CD4-positive, alpha-beta memory T cell (primary cell): Measurements from ENCODE around the gene PLOD1. TPM values are rescaled to one million over a fixed set of nuclear protein-coding genes. Genes with fewer than 3 reads are reported as not detected.
"Not testable (repeated sequence)": the region's sequence is repeated elsewhere in the genome, so short reads cannot be mapped to it uniquely, and the experiment has no call there.

Experiments
- CTCF ChIA-PET: fragments of 350-600 bp; sonication (Branson Sonifier 250); formaldehyde crosslinking; loops from one replicate; lab custom pipeline; 2021; ENCODE audit warnings: inconsistent platforms; ENCODE audit not compliant: partially characterized antibody; lab: Charles Lee
- POLR2A ChIA-PET: fragments of 350-600 bp; sonication (Branson Sonifier 250); formaldehyde crosslinking; loops from one replicate; lab custom pipeline; 2021; ENCODE audit not compliant: partially characterized antibody; lab: Charles Lee
- DNase-seq, 5 donors: peaks; one replicate each; pipeline versions ENCODE4 v3.0.0 to v3.0.0-alpha.2; 2020 to 2022; ENCODE audit warnings: mixed read lengths in 1 of 5
- H3K27ac ChIP-seq: one replicate; pipeline ENCODE4 v1.7.0; 2013; ENCODE audit warnings: low read depth, low read length
- H3K27me3 ChIP-seq: 2 replicates; pipeline ENCODE4 v1.7.0; 2013; ENCODE audit warnings: mild to moderate bottlenecking, low read length, moderate library complexity; ENCODE audit not compliant: insufficient read depth
- H3K36me3 ChIP-seq: 2 replicates; pipeline ENCODE4 v1.7.0; 2013; ENCODE audit warnings: mild to moderate bottlenecking, low read length, moderate library complexity; ENCODE audit not compliant: insufficient read depth
- H3K4me1 ChIP-seq: 2 replicates; pipeline ENCODE4 v1.7.0; 2013; ENCODE audit warnings: mild to moderate bottlenecking, low read length, moderate library complexity; ENCODE audit not compliant: insufficient read depth
- H3K4me3 ChIP-seq, 2 donors: one replicate each; pipeline ENCODE4 v1.7.0; 2013; ENCODE audit warnings: low read length in 2 of 2, mild to moderate bottlenecking in 1 of 2
- H3K9me3 ChIP-seq, 2 donors: one replicate each; pipeline ENCODE4 v1.7.0; 2013; ENCODE audit warnings: low read length in 2 of 2, control low read depth in 1 of 2; ENCODE audit not compliant: control insufficient read depth in 1 of 2
- H3K27ac Mint-ChIP-seq, 7 donors: one replicate each; pipeline ENCODE4 v1.8.0; 2020 to 2021; ENCODE audit warnings: mixed read lengths in 7 of 7, mild to moderate bottlenecking in 6 of 7, inconsistent platforms in 3 of 7, moderate library complexity in 3 of 7
- H3K27me3 Mint-ChIP-seq, 2 donors: one replicate each; pipeline ENCODE4 v1.8.0; 2020 to 2021; ENCODE audit warnings: mixed read lengths in 2 of 2
- H3K36me3 Mint-ChIP-seq, 2 donors: one replicate each; pipeline ENCODE4 v1.8.0; 2020 to 2021; ENCODE audit warnings: mixed read lengths in 2 of 2, inconsistent platforms in 1 of 2, mild to moderate bottlenecking in 1 of 2
- H3K4me1 Mint-ChIP-seq, 4 donors: one replicate each; pipeline ENCODE4 v1.8.0; 2020 to 2021; ENCODE audit warnings: mixed read lengths in 4 of 4, mild to moderate bottlenecking in 1 of 4
- H3K4me3 Mint-ChIP-seq, 8 donors: one replicate each; pipeline ENCODE4 v1.8.0; 2020 to 2021; ENCODE audit warnings: mixed read lengths in 8 of 8, mild to moderate bottlenecking in 7 of 8, moderate library complexity in 6 of 8, inconsistent platforms in 3 of 8
- H3K9me3 Mint-ChIP-seq, 8 donors: one replicate each; pipeline ENCODE4 v1.8.0; 2020 to 2021; ENCODE audit warnings: mixed read lengths in 8 of 8, mild to moderate bottlenecking in 5 of 8, inconsistent platforms in 3 of 8, moderate library complexity in 1 of 8
- intact Hi-C: fragments of 100-400 bp; cut with micrococcal nuclease; formaldehyde crosslinking; loops from one replicate; pipeline ENCODE4 v1.15.1; 2023
- polyA plus RNA-seq, 2 donors: library from polyadenylated mRNA; unstranded; fragments of 300-500 nt; fragmentation: Illumina TruSeq; gene quantifications; one replicate each; pipeline ENCODE4 v1.2.3, GENCODE V29; 2021
- total RNA-seq, 2 experiments: library from RNA; stranded (reverse); gene quantifications; one replicate each; pipeline ENCODE4 v1.2.3, GENCODE V29; 2021

PLOD1 gene
- total and polyA plus RNA-seq, 4 experiments from 2014 or later: 2.5 to 3.6 (median 2.8) TPM

DNA sequence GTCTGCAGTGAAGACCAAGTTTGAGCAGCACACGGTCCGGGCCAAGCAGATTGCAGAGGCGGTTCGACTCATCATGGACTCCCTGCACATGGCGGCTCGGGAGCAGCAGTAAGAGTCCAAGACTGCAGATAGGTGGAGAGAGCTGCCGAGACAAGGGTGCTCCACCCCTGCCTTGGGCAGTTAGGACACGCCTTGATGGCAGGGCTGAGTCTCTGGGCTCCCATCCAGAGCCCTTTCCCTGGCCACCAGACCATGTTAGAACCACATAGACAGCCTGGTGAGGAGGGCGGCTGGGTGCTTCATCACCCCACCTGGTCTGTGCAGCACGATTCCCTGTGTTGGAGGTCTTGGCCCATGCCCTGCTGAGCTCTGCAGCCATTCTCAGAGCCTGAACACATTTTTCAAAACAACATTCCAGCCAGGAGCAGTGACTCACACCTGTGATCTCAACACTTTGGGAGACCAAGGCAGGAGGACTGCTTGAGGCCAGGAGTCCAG lies 67.5 kb downstream of the PLOD1 start:
- Histone ChIP-seq H3K36me3 (peaks cover 70% of the 10 kb centered on the region), H3K4me3 (no peak overlapping the region), H3K27me3 (no peaks in the 10 kb centered on the region), H3K27ac (no peak overlapping the region), H3K9me3 (no peaks in the 10 kb centered on the region), H3K4me1 (no peaks in the 10 kb centered on the region)
- H3K9me3 Mint-ChIP-seq: no peaks in the 10 kb centered on the region
- no peak for DNase-seq
- ChIA-PET POLR2A (interaction anchor here (1.5 kb wide), 1 partner anchor 94 kb away, joined by 3 read pairs; no protein-coding TSS in a partner anchor), CTCF (interaction anchor here (1.2 to 1.9 kb wide), 3 partner anchors 9 to 77 kb away, joined by 3 to 7 read pairs (median 6); partner anchors contain the start of gene MIIP)
- H3K27me3 Mint-ChIP-seq: no peaks in the 10 kb centered on the region
- no peaks in the 10 kb centered on the region for H3K4me1 Mint-ChIP-seq
- intact Hi-C loops: no loop called here
- no peak overlapping the region for H3K4me3 Mint-ChIP-seq
- H3K36me3 Mint-ChIP-seq: peaks cover 49 to 80% of the 10 kb centered on the region in 2 donors
- peak overlapping the region in 3 of 7 donors; percentile 4 to 62 (median 30) for H3K27ac Mint-ChIP-seq

DNA sequence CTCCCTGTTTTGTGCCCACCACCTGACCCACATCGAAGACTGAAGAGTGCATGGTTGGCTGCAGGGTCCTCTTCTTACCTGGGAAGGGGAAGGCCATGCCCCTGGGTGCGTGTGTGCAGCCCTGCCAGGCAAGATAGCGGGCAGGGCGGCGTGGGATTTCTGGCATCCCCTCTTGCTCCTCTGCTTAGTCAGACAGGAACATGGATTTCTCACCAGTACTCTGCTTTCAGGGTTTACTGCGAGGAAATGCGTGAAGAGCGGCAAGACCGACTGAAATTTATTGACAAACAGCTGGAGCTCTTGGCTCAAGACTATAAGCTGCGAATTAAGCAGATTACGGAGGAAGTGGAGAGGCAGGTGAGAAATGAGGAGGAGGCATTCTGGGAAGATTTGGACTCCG lies 69.2 kb downstream of the PLOD1 start:
- no peaks in the 10 kb centered on the region for H3K27me3 Mint-ChIP-seq

DNA sequence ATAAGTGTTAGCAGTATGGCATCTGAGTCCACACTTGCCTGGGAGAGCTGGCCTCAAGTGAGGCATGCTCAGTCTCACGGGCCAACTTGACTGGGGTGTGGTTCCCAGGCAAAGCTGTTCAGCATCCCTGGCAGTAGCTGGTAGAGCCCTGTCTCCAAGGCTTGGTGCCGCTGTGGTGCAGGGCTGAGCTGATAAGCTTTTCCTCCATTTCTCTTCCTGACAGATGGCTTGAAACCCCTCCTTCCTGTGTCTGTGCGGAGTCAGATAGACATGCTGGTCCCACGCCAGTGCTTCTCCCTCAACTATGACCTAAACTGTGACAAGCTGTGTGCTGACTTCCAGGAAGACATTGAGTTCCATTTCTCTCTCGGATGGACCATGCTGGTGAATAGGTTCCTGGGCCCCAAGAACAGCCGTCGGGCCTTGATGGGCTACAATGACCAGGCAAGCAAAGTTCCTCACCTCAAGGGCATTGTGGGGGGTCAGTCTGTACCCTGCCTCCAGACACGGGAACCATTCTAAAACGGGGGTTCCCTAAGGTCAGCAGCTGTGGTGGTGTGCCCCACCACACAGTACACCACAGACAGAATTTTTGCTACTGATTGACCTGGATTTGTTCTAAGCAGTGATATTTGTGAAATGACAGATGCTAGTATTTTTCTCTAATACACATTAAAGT lies 71.1 kb downstream of the PLOD1 start:
- Histone ChIP-seq H3K27ac (no peak overlapping the region), H3K9me3 (no peaks in the 10 kb centered on the region), H3K4me3 (no peak overlapping the region), H3K4me1 (no peaks in the 10 kb centered on the region), H3K27me3 (no peaks in the 10 kb centered on the region), H3K36me3 (peaks cover 68% of the 10 kb centered on the region)
- Mint-ChIP-seq H3K36me3 (peaks cover 48 to 76% of the 10 kb centered on the region in 2 donors), H3K27ac (peak overlapping the region in 1 of 7 donors; percentile 74), H3K9me3 (no peaks in the 10 kb centered on the region), H3K4me1 (no peaks in the 10 kb centered on the region), H3K4me3 (no peak overlapping the region), H3K27me3 (no peaks in the 10 kb centered on the region)
- CTCF ChIA-PET: interaction anchor here (0.5 kb wide), 1 partner anchor 14 kb away, joined by 4 read pairs; the partner anchor contains the start of gene MIIP
- no peak for DNase-seq
- intact Hi-C loops: no loop called here
- POLR2A ChIA-PET: interaction anchor here (0.8 kb wide), 1 partner anchor 98 kb away, joined by 4 read pairs; no protein-coding TSS in a partner anchor

More for the DNA sequence above, 69.2 kb downstream of the PLOD1 start:
- no peak overlapping the region for H3K4me3 ChIP-seq
- H3K27ac Mint-ChIP-seq: no peak overlapping the region
- POLR2A ChIA-PET: no interaction called here
- H3K4me1 Mint-ChIP-seq: no peaks in the 10 kb centered on the region
- H3K4me3 Mint-ChIP-seq: no peak overlapping the region
- no peaks in the 10 kb centered on the region for H3K9me3 Mint-ChIP-seq
- H3K9me3 ChIP-seq: no peaks in the 10 kb centered on the region
- intact Hi-C loops: no loop called here
- CTCF ChIA-PET: no interaction called here
- no peak overlapping the region for H3K27ac ChIP-seq
- H3K4me1 ChIP-seq: no peaks in the 10 kb centered on the region
- H3K27me3 ChIP-seq: no peaks in the 10 kb centered on the region
- peaks cover 67% of the 10 kb centered on the region for H3K36me3 ChIP-seq
- peaks cover 49 to 78% of the 10 kb centered on the region in 2 donors for H3K36me3 Mint-ChIP-seq
- no peak for DNase-seq

DNA sequence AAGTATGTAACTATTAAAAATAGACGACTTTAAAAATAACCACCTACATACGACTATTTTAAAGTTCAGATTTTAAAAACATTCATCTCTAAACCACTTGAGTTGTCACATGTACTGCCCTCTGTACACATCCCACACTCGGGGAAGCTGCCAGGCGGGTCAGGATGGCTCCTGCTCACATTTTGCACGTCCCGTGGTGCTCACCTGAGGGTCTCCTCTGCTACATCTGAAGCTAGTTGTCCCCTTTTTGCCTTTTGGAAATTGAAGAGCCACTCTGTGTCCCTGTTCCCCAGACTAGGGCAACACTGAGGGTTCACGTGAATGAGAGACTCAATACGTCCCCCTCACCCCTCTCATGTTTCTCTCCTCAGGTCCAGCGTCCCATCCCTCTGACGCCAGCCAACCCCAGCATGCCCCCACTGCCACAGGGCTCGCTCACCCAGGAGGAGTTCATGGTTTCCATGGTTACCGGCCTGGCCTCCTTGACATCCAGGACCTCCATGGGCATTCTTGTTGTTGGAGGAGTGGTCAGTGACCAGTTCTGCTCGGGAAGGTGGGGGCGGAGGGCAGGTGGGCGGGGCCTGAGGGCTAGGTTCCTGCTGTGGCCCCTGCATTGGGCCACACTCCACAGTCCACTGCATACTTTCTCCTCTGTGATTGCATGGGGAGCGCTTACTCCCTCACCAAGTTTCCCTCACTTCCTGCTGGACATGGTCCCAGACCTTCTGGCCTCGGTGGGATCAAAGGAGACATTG lies 71.8 kb downstream of the PLOD1 start:
- peaks cover 71% of the 10 kb centered on the region for H3K36me3 ChIP-seq
- ChIA-PET POLR2A (interaction anchor here (0.8 kb wide), 1 partner anchor 99 kb away, joined by 4 read pairs; no protein-coding TSS in a partner anchor), CTCF (interaction anchor here (0.5 kb wide), 1 partner anchor 13 kb away, joined by 4 read pairs; the partner anchor contains the start of gene MIIP)
- no peaks in the 10 kb centered on the region for H3K4me1 ChIP-seq
- Mint-ChIP-seq H3K27me3 (no peaks in the 10 kb centered on the region), H3K27ac (no peak overlapping the region), H3K9me3 (no peaks in the 10 kb centered on the region), H3K36me3 (peaks cover 48 to 80% of the 10 kb centered on the region in 2 donors), H3K4me1 (no peaks in the 10 kb centered on the region), H3K4me3 (no peak overlapping the region)
- H3K27ac ChIP-seq: no peak overlapping the region
- no peak for DNase-seq
- no peaks in the 10 kb centered on the region for H3K27me3 ChIP-seq
- H3K9me3 ChIP-seq: no peaks in the 10 kb centered on the region
- H3K4me3 ChIP-seq: no peak overlapping the region
- intact Hi-C loops: no loop called here

DNA sequence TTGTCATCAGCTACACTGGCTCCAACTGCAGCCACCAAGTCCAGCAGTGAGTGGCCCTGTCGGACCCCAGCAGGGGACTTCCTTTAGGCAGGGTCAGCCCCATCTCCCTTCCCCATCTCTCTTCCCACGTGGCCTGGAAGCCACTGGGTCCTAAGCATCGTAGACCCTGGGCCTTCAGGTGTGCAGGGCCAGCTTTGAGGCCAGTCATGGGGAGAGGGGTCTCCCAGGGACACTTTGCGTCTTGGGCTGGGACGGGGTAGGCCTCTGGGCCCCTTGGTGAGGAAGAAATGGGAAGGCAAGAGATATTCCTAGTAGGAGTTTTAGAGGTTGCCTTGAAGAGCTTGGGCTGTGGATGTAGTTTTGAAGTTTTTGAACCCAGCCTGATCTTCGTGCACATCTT lies 72.7 kb downstream of the PLOD1 start:
- Histone ChIP-seq H3K4me3 (no peak overlapping the region), H3K9me3 (no peaks in the 10 kb centered on the region), H3K27ac (no peak overlapping the region), H3K36me3 (peaks cover 71% of the 10 kb centered on the region), H3K4me1 (no peaks in the 10 kb centered on the region), H3K27me3 (no peaks in the 10 kb centered on the region)
- POLR2A ChIA-PET: no interaction called here
- DNase-seq: no peak
- intact Hi-C loops: no loop called here
- Mint-ChIP-seq H3K9me3 (no peaks in the 10 kb centered on the region), H3K27ac (peak overlapping the region in 2 of 7 donors; percentile 16 to 38), H3K36me3 (peaks cover 47 to 80% of the 10 kb centered on the region in 2 donors), H3K4me3 (no peak overlapping the region), H3K27me3 (no peaks in the 10 kb centered on the region), H3K4me1 (no peaks in the 10 kb centered on the region)
- CTCF ChIA-PET: no interaction called here

DNA sequence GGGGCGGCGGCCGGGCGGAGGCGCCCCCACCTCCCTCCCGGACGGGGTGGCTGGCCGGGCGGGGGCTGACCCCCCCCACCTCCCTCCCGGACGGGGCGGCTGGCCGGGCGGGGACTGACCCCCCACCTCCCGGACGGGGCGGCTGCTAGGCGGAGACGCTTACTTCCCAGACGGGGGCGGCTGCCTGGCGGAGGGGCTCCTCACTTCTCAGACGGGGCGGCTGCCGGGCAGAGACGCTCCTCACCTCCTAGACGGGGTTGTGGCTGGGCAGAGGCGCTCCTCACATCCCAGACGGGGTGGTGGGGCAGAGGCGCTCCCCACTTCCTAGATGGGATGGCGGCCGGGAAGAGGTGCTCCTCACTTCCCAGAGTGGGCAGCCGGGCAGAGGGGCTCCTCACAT lies 73.8 kb downstream of the PLOD1 start:
- H3K4me1 ChIP-seq, POLR2A ChIA-PET, H3K9me3 ChIP-seq, H3K27me3 ChIP-seq, H3K4me3 ChIP-seq, CTCF ChIA-PET, H3K4me3 Mint-ChIP-seq, DNase-seq, H3K4me1 Mint-ChIP-seq, intact Hi-C loops, H3K27me3 Mint-ChIP-seq, H3K27ac ChIP-seq, H3K27ac Mint-ChIP-seq, H3K9me3 Mint-ChIP-seq: not testable (repeated sequence)
- peaks cover 39 to 79% of the 10 kb centered on the region in 2 donors for H3K36me3 Mint-ChIP-seq
- peaks cover 68% of the 10 kb centered on the region for H3K36me3 ChIP-seq
